ENCODE results near the gene LCE3C.
"Not testable (repeated sequence)": the region's sequence is repeated elsewhere in the genome, so short reads cannot be mapped to it uniquely, and the experiment has no call there.

LCE3C gene, protein sequence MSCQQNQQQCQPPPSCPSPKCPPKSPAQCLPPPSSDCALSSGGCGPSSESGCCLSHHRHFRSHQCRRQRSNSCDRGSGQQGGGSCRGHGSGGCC

DNA sequence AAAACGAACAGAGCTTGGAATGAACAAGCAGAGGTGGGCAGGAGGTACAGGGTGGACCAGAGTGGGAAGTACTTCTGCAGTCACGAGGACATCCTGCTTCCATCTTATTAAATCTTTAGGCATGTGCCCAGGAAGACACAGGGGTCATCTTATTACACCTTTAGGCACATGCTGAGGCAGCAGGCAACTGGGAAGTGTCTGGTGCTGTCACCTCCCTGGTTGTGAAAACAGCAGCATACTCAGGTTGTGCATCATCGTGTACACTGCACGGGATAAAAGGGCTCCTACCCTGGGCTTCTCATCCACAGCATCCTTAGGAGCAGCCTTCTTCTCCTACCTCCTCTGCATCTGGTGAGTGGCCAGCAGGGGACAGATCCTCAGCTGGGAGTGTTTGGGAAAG lies at the start of gene LCE3C:
Gene LCE3C (plus strand): TSS at position 301 of the 400 bp plus-strand sequence. CDS start 498 bp downstream, outside the sequence.
- Histone ChIP-seq H3K27ac (no peak within 1 kb of the TSS), H3K4me3 (no peak within 1 kb of the TSS)

DNA sequence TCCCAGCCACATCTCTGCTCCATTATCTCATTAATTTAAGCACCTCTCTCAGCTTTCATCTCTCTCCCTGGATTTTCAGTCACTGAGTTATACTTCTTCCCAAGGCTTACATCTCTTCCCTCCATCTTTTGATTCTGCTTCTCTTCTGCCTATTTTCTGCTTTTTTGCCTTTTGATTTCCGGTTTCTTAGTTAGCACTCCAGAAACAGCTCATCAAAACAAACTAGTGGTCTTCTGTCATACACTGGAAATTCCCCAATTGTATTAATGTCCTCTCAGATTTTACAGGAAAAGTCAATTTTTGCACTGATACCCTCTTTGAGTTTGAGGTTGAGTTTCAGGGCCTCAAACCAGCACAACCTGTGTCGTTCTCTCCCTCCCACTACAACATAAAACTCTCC lies 34.9 kb upstream of the LCE3C start:
- H3K27ac ChIP-seq: no peak overlapping the region

DNA sequence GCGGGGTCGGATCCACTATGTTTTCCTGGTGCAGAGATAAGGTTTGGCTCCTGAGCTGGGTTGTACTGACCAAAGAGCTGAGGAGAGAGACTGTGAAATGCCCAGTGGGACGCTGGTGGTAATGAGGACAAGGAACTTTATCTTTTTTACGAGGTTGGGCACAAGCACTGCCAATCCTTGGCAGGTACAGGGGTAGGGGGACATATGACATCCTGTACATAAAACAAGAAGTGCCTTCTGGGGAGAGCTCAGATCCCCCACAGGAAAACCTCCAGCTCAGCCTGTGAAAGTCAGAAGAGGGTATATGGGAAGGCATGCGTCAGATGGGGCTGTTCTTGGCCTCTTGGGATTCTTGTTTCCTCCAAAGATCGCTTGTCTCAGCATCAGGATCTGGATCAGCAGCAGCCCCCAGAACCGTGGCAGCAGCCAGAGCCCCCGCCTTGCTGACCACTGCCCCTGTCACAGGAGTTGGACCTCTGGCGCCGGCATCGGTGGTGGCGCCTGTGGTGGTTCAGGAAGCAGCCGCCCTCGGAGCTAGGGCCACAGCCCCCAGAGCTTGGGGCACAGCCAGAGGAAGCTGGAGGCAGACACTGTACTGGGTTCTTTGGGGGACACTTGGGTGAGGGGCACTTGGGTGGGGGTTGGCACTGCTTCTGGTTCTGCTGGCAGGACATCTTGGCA lies 34.4 kb upstream of the LCE3C start:
- Histone ChIP-seq H3K4me3 (no peak overlapping the region), H3K27ac (no peak overlapping the region)

More for the DNA sequence above, 34.9 kb upstream of the LCE3C start:
- no peak overlapping the region for H3K4me3 ChIP-seq

DNA sequence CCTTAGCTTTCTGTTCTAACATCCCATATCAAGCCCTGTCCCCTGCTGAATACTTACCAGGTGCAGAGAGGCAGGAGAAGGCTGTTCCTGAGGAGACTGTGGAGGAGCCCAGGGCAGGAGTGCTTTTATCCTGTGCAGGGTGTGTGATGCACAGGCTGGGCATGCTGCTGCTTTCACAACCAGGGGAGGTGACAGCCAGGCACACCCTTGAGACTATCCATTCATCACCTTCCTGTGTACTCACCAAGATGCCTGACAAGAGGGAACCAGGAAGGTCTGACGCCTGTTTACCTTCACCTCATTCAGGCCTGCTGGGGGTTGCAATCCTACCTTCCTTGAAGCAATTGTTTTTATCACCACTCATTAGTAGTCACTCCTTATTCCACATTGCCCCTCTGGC lies 33.4 kb upstream of the LCE3C start, which contains the start of gene LCE3E:
Gene LCE3E (minus strand): TSS at position 100 of the 400 bp plus-strand sequence. CDS start 572 bp downstream, outside the sequence.
- no peak within 1 kb of the TSS for H3K4me3 ChIP-seq
- H3K27ac ChIP-seq: no peak within 1 kb of the TSS

DNA sequence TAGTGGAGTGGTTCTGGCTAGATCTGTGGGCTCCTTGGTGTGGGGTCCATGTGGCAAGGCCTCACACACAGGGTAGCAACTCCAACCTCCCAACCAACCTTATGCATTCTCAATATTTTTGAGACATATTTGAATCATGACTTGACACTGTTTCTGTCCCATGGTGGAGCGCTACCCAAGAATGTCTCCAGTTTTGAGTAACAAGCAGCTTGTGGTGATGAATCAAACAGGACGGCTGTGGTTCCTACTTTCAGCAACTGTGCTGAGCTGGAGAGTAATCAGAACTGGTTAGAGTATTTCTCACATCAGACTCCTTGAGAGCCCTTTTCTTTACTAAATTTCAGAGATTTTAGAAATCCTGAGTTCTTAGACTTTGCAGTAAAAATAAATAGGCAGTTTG lies 22.9 kb upstream of the LCE3C start:
- no peak overlapping the region for H3K4me3 ChIP-seq

DNA sequence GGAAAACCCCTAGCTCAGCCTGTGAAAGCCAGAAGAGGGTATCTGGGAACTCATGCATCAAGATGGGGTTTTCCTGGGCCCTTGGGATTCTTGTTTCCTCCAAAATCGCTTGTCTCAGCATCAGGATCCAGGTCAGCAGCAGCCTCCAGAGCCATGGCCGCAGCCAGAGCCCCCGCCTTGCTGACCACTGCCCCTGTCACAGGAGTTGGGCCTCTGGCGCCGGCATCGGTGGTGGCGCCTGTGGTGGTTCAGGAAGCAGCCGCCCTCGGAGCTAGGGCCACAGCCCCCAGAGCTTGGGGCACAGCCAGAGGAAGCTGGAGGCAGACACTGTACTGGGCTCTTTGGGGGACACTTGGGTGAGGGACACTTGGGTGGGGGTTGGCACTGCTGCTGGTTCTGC lies 20.5 kb upstream of the LCE3C start:
- not testable (repeated sequence) for H3K4me3 ChIP-seq, H3K27ac ChIP-seq

More for the DNA sequence above, 22.9 kb upstream of the LCE3C start:
- no peak overlapping the region for H3K27ac ChIP-seq

DNA sequence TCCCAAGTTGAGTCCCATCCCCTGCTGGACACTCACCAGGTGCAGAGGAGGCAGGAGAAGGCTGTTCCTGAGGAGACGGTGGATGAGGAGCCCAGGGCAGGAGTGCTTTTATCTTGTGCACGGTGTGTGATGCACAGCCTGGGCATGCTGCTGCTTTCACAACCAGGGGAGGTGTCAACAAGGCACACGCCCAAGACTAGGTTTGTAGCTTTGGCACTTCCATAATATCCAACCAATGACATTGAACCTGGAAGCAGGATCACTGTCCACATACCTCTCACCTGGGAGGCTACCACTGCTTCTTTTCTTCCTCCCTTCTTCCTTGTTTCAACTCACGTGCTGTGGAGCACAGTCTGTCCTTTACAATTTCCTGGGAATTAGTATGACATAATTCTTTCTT lies 19.6 kb upstream of the LCE3C start, which contains the start of gene LCE3D:
Gene LCE3D (minus strand): TSS at position 84 of the 400 bp plus-strand sequence. CDS start 580 bp downstream, outside the sequence.
- H3K4me3 ChIP-seq: no peak within 1 kb of the TSS
- H3K27ac ChIP-seq: no peak within 1 kb of the TSS

DNA sequence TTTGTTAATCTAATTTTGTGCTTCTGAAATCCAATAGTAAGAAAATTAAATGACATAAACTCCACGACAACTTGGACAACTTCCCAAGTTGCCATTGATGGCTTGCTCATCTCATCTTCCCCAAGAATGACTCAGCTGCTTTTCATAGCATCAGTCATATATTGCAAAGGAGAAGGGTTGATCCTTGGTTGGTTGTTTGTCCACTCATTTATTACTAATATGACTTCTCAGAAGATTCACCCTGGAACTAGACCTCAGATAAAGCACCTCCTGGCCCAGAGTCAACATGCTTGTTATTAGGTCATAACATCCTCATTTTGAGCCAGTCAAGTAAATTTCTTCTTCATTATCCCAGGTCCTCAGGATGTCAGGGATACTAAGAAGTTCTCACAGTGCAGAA lies 17.4 kb upstream of the LCE3C start:
- Histone ChIP-seq H3K4me3 (no peak overlapping the region), H3K27ac (no peak overlapping the region)

DNA sequence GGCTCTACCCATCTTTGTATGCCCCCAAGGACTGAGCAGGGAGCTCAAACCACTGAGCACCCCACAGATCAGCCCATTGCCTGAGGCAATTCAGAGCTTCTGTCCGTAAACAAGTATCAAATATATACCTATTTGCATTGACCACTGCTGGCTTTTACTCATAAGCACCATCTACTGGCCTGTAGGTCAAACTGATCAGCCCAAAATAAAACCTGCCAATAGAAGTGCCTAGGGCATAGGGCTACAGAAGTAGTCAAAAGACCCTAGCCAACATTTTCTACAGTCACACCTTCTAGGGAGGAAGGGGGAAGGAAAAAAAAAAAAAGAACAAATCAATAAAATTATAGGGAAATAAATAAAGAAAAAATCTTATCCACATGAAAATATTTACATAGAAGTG lies 14.4 kb upstream of the LCE3C start:
- Histone ChIP-seq H3K4me3 (no peak overlapping the region), H3K27ac (no peak overlapping the region)

DNA sequence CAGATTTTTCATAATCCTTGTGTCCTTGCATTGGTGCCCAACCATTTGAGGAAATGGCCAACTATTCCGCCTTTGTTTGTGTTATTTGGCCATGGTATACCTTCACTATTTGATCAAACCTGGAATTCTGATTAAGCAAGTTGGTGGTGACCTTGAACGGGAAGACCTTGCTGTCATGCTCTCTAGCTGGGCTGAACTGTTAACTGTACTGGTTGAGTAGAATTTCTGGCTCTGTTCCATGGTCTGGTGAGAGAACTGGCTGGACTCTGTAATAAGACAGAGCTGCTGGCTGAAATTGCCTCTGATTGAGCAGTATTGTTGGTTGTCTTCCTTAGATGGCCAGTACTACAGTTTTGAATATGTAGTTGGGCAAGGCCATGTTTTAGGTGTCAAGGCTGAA lies 3.0 kb upstream of the LCE3C start:
- H3K4me3 ChIP-seq: no peak overlapping the region

DNA sequence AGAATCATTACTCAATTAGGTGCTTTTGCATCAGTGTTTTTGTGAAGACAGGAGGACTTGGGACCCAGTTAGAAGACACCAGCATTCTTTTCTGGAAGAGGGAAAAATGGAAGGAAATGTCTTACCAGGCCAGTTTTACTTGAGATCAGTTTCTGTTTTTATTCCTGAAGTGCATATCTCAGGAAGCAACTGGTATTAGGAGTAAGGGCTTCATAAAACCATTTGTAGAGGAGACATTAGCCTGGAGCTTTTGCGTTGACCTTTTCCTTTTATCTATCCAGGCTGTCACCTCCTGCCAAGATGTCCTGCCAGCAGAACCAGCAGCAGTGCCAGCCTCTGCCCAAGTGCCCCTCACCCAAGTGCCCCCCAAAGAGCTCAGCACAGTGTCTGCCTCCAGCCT lies 13.5 kb downstream of the LCE3C start, which contains the start of gene LCE3B:
Gene LCE3B (plus strand): TSS at position 301 of the 400 bp plus-strand sequence. CDS start 0 bp downstream, at position 301.
- H3K4me3 ChIP-seq: no peak within 1 kb of the TSS
- no peak within 1 kb of the TSS for H3K27ac ChIP-seq

More for the DNA sequence above, 3.0 kb upstream of the LCE3C start:
- H3K27ac ChIP-seq: no peak overlapping the region

DNA sequence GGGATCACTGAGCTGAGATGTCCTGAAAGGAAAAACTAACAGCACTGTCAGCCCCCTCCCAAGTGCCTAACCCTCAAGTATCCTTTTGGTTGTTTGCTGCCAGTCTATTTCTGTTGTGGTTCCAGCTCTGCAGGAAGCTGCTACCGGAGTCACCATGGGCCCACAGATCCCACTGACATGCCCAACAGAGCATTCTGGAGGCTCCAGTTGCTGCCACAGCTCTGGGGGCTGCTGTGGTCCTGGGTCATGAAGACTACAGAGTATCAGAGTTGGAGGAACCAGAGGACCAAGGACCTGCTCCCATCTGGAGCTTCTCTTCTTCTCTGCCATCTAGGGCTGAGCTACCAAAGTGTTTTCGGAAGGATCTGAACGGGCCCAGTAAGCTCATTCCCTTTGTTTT lies 22.0 kb downstream of the LCE3C start:
- no peak overlapping the region for H3K27ac ChIP-seq

DNA sequence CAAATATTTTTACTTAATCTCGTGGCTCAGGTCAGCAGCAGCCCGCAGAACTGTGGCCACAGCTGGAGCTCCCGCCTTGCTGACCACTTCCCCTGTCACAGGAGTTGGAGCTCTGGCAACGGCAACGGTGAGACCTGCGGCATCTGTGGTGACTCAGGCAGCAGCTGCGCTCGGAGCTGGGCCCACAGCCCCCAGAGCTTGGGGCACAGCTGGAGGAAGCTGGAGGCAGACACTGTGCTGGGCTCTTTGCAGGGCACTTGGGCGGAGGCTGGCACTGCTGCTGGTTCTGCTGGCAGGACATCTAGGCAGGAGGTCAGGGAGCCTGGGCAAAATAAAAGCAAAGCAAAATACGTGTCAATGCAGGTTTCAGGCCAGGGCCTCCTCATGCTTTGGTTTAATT lies 22.8 kb downstream of the LCE3C start, which contains the start of gene LCE3A:
Gene LCE3A (minus strand): TSS at position 301 of the 400 bp plus-strand sequence. CDS start 0 bp downstream, at position 301.
- no peak within 1 kb of the TSS for H3K27ac ChIP-seq
- no peak within 1 kb of the TSS for H3K4me3 ChIP-seq

More for the DNA sequence above, 22.0 kb downstream of the LCE3C start:
- no peak overlapping the region for H3K4me3 ChIP-seq

DNA sequence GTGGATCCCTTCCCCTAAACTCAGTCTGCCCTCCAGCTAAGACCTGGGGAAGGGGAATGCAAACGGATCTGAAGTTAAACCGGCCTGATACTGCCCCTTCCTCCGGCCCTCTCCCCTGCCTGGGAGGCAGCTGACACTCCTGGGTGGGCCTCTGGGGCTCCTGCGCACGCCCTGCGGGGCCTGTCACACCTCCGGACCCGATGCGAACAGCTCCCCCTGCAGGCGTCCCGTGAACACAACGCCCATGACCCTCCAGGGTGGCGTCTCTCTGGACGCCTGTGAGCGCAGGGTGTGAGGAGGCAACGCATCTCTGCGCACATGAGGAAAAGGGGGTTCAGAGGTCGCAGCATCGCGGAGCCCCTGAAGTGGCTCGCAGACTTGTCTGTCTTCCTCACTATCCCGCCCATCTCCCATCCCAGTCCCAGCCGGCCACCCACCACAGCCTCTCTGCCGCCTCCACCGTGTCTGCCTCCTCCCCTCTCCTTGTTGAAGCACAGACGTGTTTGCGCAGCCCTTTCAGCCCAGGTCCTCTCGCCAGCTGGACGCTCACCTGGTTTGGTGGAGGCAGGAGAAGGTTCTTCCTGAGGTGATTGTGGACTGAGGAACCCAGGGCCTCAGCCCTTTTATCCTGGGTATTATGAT lies 23.3 kb downstream of the LCE3C start:
- no peak overlapping the region for H3K27ac ChIP-seq
- H3K4me3 ChIP-seq: no peak overlapping the region

DNA sequence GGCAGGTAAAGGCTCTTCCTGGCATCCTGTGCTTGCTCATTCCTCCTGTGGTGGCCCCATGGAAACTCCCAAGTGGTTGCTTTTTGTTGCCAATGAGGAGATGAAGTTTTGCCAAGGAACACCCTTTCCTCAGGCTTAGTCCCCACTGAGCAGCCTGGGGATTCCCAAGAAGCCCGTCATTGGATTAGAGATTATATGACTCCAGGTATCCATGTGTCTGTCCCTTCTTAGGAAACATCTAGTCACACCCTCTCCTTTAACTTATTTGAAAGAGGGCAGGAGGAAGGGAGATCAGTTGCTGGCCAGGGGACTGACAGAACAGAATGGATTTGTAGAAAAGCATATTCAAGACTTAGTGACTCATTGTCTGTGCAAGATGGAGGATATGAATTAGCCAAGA lies 26.7 kb downstream of the LCE3C start:
- H3K27ac ChIP-seq: no peak overlapping the region
- no peak overlapping the region for H3K4me3 ChIP-seq

DNA sequence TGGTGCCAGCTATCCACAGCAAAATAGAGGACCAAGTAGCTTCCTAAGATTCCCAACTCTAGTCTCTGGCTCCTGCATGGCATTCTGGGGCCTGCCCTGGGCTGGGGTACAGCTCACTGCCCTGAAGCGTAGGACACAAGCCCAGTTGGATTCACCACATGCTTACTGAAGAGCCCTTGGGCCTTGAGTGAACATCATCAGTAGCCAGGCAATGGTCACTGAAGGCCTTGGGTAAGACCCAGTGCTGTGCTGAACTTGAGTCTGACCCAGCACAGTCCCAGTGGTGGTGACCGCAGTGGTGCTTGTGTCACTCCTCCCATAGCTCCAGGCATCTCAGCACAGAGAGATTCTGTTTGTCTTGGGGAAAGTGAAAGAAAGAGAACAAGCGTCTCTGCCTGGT lies 30.6 kb downstream of the LCE3C start:
- H3K27ac ChIP-seq: no peak overlapping the region
- no peak overlapping the region for H3K4me3 ChIP-seq

DNA sequence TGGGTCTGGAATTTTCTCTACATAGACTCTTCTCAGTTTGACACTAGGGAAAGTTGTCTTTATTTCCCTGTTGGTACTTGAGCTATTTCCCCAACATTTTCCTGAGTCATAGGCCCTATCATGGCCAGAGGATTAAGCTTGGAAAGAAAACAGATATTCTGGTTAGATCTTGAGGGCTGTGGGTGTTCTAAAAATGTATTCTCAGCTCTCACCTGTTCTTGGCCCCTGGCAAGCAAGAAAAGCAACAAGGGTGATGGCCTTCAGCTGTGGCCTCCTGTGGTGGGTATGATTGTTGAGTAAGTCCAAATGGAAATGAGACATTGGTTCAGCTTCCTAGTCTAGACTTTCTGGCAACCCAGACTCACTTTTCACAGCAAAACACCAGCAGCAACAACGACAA lies 40.3 kb downstream of the LCE3C start:
- no peak overlapping the region for H3K27ac ChIP-seq
- H3K4me3 ChIP-seq: no peak overlapping the region

DNA sequence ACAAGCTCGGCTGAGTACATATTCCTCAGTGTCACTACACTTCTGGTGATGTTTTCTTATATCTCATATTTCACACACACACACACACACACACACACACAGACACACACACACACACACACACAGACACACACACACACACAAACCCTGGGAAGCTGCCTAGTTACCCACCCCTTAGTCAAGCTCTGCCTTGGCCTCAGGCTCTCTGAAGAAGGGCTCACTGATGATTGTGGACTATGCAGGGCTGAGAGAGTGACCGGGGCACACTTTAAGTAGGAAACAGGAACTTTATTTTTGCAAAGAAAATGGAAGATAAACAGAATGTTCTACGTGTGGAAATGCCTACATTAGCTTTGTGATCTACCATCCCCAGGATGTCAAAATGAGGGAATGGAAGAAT lies 43.9 kb downstream of the LCE3C start:
- Histone ChIP-seq H3K4me3 (no peak overlapping the region), H3K27ac (no peak overlapping the region)

DNA sequence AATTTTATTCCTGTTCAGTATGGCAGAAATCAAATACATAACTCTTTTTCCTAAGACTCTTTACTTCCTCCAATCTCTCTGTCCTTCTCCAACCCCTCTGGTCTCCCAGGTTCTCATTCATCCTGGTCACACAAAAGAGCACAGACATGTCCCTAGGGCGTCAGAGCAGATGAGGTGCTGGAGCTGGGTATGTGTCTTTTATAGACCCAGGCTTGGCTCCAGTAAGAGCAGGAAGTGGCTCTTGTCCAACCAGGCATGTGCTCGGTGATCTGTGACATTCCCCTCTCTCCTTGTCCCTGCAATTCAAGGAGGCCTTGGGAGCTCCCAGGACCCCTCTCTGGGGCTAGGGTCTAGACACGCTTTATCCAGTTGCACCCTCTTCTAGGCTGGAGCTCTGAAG lies 45.1 kb downstream of the LCE3C start:
- H3K27ac ChIP-seq: no peak overlapping the region

DNA sequence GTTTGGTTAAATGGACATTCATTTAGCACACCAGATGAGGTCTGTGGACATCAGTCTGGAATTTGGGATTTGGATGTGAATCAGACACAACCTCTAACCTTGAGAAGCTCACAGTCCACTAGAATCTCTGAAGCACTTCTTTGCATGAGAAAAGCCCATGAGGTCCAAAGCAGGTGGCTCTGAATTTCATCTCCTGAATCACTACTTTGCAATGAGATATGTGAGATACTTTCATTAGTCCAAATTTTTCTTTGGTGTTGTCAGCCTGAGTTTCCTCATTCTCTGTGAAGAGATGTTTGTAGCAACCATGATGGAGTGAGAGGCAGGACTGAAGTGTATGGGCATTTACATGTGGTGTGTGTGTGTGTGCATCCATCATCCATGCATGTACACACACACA lies 46.6 kb downstream of the LCE3C start:
- H3K4me3 ChIP-seq: no peak overlapping the region
- H3K27ac ChIP-seq: no peak overlapping the region

More for the DNA sequence above, 45.1 kb downstream of the LCE3C start:
- H3K4me3 ChIP-seq: no peak overlapping the region
